ENCODE results near the gene PALM2AKAP2.
"Not testable (repeated sequence)": the region's sequence is repeated elsewhere in the genome, so short reads cannot be mapped to it uniquely, and the experiment has no call there.

The PALM2AKAP2 gene

DNA sequence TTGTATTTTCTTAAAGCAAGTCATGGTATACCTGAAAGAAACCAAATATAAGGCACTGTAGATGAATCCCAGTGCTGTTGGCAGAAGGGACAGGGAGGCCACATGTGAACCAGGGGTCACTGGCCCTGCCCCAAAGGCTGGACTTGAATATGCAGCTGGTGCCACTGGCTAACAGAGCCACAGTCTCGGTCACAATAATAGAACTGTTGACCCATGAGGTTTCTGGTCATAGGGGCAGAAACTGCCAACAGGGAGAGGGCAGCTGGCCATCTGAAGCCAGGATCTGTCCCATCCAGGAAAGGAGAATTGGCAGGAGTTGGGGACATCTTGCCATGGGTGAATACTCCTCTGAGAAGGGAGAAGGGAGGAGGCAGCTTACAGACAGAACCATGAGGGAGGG, 31.9 kb downstream of the PALM2AKAP2 start:
- DNase-seq = no peak

- no peak for DNase-seq
These were observed 32.3 kb downstream of the PALM2AKAP2 start for GRCh38 chr9:109812331-109812730.

DNA sequence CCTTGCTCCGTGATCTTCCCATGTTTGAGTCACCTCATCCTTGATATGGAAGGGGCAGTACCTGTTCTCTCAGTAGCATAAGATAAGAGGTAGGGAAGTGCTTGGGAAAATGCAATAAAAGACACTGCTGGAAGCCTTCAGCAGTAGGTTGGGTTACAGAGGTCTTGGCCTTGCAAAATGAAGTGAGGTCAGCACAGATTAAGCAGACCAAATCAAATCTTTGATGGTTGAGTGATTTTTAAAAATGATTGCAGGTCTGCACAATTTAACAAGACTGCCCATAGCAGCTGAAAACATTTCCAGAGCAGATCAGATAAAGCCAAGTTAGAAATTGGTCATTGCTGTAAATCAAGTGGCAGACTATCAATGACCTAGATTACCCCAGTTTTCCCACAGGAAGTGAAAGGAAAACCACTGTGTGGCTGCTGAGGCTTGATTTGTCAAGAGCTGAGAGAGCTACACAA, 32.9 kb downstream of the PALM2AKAP2 start:
- DNase-seq = no peak

GRCh38 chr9:109813303-109813702, 33.3 kb downstream of the PALM2AKAP2 start:
- no peak for DNase-seq

- no peak for DNase-seq
These were observed 33.8 kb downstream of the PALM2AKAP2 start for GRCh38 chr9:109813829-109814228.

DNA sequence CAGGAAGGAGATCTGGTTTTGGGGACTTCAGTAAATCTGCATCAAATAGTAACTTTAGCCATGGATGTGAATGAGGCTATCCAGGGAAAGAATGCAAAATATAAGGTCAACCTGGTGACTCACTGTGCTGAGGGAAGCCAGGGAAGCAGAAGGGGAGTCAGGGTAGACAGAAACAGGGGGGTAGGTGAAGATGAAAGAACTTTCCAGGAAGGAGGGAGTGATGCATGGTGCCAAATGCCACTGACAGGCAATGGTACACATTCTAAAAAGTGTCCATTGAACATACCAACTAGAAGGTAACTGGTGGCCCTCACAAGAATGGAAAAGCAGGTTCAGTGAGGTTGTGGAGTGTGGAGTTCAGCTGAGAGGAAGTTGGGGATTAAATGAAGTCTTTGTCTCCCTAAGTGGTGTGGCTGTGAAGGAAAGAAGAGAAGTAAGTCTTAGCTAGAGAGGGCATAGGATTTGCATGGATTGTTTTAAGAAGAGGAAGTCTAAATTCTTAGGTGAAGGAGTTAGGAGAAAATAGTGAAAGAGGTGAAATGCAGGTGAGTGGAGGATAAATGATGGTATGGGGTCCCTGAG, 35.5 kb downstream of the PALM2AKAP2 start:
- DNase-seq = no peak

DNA sequence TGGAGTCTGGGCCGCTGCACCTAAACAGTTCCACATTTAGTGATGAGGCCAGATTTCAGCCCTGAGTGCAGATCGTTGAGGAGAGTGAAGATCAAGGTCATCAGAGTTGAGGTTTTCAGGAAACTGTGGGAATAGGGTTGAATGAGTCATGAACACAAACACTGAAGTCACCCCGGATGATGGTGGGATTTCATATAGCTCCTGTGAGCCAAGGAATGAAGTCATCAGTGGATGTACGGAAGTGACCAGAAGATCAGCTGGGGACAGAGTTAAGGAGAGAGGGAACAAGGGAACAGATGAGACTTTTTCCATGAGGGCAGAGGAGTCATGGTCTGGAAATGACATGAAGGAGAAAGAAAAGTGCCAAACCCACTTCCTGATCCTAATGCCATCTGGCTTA, 36.5 kb downstream of the PALM2AKAP2 start:
- no peak for DNase-seq

DNA sequence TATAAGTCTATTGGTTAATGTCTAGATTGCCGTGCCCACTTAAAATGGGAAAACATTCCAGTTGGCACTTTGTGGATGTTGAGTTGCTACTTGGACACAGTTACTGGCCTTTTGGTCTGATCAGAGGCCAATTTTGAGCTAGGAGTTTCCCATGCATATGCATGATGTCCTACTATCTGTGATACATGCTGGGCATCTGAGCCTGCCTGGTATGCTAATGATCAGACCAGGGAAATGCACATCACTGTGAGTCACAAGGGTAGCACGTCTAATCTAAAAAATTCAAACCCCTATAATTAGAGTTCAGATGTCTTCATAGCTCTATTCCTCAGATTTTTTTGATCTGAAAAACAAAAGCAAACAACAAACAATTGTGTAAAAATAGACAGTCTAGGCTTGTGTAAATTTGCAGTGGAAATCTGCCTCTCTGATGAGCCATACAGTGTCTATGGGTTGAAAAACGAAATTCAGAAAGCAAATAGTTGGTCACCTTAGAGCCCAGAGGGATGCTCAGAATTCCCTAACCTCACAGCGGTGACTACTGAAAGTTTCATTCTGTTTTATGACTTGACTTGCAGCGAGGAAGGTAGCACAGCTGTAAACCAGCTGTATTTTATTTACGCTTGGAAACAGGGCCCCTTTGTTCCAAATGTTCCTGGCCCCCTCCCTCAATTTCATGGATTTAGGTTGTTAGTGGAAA, 37.3 kb downstream of the PALM2AKAP2 start:
- no peak for DNase-seq

DNA sequence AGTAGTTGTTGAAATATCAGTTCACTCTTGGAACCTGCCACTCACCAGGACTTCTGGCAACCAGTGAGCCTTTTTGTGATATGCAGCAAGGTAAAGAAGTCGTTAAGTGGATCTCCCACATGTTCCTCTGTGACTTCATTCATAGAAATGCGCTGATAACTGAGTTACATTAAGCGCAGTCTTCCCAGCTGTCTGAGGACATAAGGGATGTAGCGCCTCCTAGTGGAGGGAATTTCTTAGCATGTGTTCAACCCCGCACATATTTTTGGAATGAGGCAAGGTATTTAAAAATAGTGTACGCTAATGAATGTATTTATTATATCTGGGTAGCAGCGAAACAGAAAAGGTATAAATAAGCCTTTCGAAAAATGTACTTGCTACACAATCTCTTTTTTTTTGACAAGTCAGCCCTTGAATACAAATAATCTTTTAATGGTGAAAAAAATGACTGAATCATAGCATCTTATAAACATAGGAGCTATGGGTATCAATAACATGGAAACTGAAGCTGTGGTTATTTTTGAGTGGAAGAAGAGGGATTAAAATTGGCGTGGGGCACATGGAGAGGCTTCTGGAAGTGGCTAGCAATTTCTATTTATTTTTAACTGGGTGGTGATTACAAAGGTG, 38.0 kb downstream of the PALM2AKAP2 start:
- DNase-seq = peak; percentile 86

GRCh38 chr9:109821711-109822110, 41.7 kb downstream of the PALM2AKAP2 start:
- DNase-seq = no peak

DNA sequence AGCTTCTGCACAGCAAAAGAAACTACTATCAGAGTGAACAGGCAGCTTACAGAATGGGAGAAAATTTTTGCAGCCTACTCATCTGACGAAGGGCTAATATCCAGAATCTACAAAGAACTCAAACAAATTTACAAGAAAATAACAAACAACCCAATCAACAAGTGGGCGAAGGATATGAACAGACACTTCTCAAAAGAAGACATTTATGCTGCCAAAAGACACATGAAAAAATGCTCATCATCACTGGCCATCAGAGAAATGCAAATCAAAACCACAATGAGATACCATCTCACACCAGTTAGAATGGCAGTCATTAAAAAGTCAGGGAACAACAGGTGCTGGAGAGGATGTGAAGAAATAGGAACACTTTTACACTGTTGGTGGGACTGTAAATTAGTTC, 45.4 kb downstream of the PALM2AKAP2 start:
- DNase-seq = not testable (repeated sequence)

DNA sequence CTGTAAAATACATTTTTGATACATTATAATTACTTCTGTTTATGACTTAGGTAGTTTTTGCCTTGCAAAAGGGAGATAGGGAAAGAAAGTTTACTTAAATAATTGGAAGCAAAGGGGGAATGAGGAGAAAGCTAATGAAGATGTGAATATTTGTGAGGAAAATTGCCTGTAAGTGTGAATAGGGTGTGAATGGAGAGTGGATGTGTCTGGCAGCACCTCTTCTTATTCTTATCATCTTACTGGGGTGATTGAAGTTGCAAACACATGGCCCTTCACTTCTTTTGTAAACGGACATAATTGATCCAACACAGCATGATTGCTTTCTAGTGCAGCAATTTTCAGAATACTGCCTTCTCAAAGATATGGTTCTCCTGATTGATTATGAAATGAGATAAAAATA, 46.6 kb downstream of the PALM2AKAP2 start:
- no peak for DNase-seq

DNA sequence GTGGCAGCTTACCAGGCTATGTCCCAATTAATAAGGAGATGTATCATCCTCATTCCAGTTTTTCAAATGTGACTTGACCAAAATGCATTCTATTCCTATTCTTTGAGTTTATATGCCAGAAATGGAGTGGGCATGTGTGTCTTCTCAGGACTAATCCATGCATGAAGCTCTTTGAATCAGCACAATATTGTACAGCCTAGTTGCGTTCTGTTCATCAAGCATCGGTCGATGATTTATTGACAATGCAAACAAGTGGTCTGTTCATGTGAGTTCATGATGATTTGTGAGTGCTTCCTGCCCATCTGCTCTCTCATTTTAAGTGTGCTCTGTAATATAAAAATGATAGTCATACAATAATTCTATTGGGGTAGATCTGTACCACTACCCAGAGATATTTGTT, 48.3 kb downstream of the PALM2AKAP2 start:
- DNase-seq = no peak
